ENCODE results near the gene B9D2. TPM values are rescaled to one million over a fixed set of nuclear protein-coding genes. Genes with fewer than 3 reads are reported as not detected.
A peak's percentile ranks its signal among the peaks of the same experiment; 100 is the strongest.
"Not testable (repeated sequence)": the region's sequence is repeated elsewhere in the genome, so short reads cannot be mapped to it uniquely, and the experiment has no call there.

The B9D2 gene, protein sequence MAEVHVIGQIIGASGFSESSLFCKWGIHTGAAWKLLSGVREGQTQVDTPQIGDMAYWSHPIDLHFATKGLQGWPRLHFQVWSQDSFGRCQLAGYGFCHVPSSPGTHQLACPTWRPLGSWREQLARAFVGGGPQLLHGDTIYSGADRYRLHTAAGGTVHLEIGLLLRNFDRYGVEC
- polyA plus RNA-seq (ENCODE audit: insufficient read length in 3 of 3) = 10 to 100 TPM in 1 of 3 donors, 1 to 10 TPM in 2; 5.8 to 10.4 (median 9.4) TPM
- long read RNA-seq, donor 1, partial matches to known transcripts = 0 of 4 reads
- long read RNA-seq, donor 1, other reads (novel, unspliced or antisense) = 0 of 4 reads
- long read RNA-seq, donor 2, partial matches to known transcripts = 0 of 1 reads
- long read RNA-seq, donor 2, other reads (novel, unspliced or antisense) = 0 of 1 reads
- long read RNA-seq, donor 3, transcript B9D2-201 (4 exons, 1,027 nt) = major isoform, 5 of 5 reads
- long read RNA-seq, donor 3, partial matches to known transcripts = 0 of 5 reads
- long read RNA-seq, donor 3, other reads (novel, unspliced or antisense) = 0 of 5 reads
- long read RNA-seq, donor 4, transcript B9D2-201 (4 exons, 1,027 nt) = major isoform, 6 of 6 reads
- long read RNA-seq, donor 4, partial matches to known transcripts = 0 of 6 reads
- long read RNA-seq, donor 4, other reads (novel, unspliced or antisense) = 0 of 6 reads
- long read RNA-seq, donor 5, transcript B9D2-201 (4 exons, 1,027 nt) = major isoform, 17 of 34 reads
- long read RNA-seq, donor 5, partial matches to known transcripts = 17 of 34 reads
- long read RNA-seq, donor 5, other reads (novel, unspliced or antisense) = 0 of 34 reads
- long read RNA-seq, donor 6, transcript B9D2-201 (4 exons, 1,027 nt) = major isoform, 9 of 23 reads
- long read RNA-seq, donor 6, partial matches to known transcripts = 14 of 23 reads
- long read RNA-seq, donor 6, other reads (novel, unspliced or antisense) = 0 of 23 reads
- long read RNA-seq, donor 7, partial matches to known transcripts = 0 of 2 reads
- long read RNA-seq, donor 7, other reads (novel, unspliced or antisense) = 0 of 2 reads
- long read RNA-seq, donor 8, transcript B9D2-201 (4 exons, 1,027 nt) = major isoform, 6 of 26 reads
- long read RNA-seq, donor 8, partial matches to known transcripts = 20 of 26 reads
- long read RNA-seq, donor 8, other reads (novel, unspliced or antisense) = 0 of 26 reads
- long read RNA-seq, donor 9, transcript B9D2-201 (4 exons, 1,027 nt) = major isoform, 8 of 8 reads
- long read RNA-seq, donor 9, partial matches to known transcripts = 0 of 8 reads
- long read RNA-seq, donor 9, other reads (novel, unspliced or antisense) = 0 of 8 reads
- long read RNA-seq, donor 10, transcript B9D2-201 (4 exons, 1,027 nt) = major isoform, 5 of 5 reads
- long read RNA-seq, donor 10, partial matches to known transcripts = 0 of 5 reads
- long read RNA-seq, donor 10, other reads (novel, unspliced or antisense) = 0 of 5 reads
- long read RNA-seq, donor 11, partial matches to known transcripts = 0 of 2 reads
- long read RNA-seq, donor 11, other reads (novel, unspliced or antisense) = 0 of 2 reads
- long read RNA-seq, donor 12, partial matches to known transcripts = 0 of 2 reads
- long read RNA-seq, donor 12, other reads (novel, unspliced or antisense) = 0 of 2 reads
- long read RNA-seq, donor 13, transcript B9D2-201 (4 exons, 1,027 nt) = major isoform, 6 of 7 reads
- long read RNA-seq, donor 13, partial matches to known transcripts = 0 of 7 reads
- long read RNA-seq, donor 13, other reads (novel, unspliced or antisense) = 0 of 7 reads
- long read RNA-seq, donor 14, transcript B9D2-201 (4 exons, 1,027 nt) = major isoform, 5 of 5 reads
- long read RNA-seq, donor 14, partial matches to known transcripts = 0 of 5 reads
- long read RNA-seq, donor 14, other reads (novel, unspliced or antisense) = 0 of 5 reads
- long read RNA-seq, donor 15, partial matches to known transcripts = 0 of 1 reads
- long read RNA-seq, donor 15, other reads (novel, unspliced or antisense) = 0 of 1 reads
- long read RNA-seq, donor 16, transcript B9D2-201 (4 exons, 1,027 nt) = major isoform, 12 of 22 reads
- long read RNA-seq, donor 16, partial matches to known transcripts = 10 of 22 reads
- long read RNA-seq, donor 16, other reads (novel, unspliced or antisense) = 0 of 22 reads

DNA sequence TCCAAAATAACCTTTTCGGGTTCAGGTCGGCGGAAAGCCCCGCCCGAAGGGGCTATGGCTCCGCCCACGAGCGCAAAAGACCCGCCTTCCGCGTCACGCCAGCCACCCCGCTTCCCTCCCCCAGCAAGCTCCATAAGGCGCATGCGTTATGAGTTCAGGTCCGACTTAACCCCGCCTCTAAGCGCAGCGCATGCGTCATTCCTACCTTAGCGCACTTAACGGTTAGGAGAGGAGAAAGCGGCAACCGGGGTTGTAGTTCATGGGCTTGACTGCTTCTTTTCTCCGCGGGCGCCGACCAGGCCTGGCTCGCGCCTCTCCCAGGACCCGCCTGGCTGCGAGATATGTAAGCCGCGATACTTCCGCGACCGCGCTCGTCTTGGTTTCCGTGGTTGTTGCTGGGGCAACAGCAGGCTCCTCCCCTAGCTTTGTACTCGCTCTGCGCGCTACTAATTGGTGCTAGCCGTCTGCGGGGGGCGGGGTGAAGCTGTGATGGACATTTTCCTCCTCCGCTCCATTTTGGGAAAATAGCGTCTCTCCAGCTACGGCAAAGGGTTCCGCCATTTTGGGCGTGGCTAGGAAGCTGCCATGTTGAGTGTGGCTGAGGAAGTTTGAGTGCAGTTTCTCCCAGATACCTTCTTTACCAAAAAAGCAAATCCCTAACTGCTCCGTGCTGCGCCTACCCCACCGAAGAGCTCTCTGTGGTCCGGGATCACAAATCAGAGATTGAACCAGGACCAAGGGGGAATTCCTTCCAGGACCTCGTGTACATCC, at the start of gene B9D2:
B9D2 (minus strand) TSS at position 397 of the 771 bp plus-strand sequence. CDS start 630 bp downstream, outside the sequence.
- DNase-seq (ENCODE audit: extremely low read depth in 1 of 11, low read depth in 9 of 11, low spot score in 4 of 11) = peak; percentile 93 to 99 (median 98)

DNA sequence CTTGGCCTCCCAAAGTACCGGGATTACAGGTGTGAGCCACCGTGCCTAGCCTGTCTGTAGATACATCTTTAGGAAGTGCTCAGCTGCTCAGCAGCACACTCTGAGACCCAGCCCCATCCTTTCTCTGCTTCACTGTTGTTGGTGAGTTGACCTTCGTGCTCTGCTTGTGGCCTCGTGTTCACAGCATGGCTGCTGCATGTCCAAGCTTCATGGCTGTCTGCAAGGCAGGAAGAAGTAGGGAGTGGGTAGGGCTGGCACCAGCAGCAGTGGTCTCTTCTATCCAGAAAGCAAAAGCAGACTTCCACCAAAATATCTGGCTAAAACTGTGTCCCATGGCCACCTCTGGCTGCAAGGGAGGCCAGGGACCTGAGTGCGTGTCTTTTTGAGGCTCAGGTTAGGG, 49.0 kb upstream of the B9D2 start:
- no peak for DNase-seq (ENCODE audit: extremely low read depth in 1 of 11, low read depth in 9 of 11, low spot score in 4 of 11)

DNA sequence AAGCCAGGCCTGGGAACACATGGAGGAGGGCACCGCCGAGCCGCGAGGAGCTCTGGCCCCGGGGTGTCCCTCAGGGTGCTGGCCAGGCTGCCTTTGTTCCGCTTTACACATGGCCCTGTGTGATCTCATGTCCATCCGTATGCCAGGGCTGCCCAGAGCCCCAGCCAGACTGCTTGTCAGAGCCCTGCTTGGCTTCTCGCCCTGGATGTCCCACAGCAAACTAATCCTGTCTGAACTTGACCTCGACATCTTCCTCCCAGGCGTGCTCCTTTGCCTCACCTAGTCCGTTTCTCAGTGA, 48.0 kb upstream of the B9D2 start:
- no peak for DNase-seq (ENCODE audit: extremely low read depth in 1 of 11, low read depth in 9 of 11, low spot score in 4 of 11)

DNA sequence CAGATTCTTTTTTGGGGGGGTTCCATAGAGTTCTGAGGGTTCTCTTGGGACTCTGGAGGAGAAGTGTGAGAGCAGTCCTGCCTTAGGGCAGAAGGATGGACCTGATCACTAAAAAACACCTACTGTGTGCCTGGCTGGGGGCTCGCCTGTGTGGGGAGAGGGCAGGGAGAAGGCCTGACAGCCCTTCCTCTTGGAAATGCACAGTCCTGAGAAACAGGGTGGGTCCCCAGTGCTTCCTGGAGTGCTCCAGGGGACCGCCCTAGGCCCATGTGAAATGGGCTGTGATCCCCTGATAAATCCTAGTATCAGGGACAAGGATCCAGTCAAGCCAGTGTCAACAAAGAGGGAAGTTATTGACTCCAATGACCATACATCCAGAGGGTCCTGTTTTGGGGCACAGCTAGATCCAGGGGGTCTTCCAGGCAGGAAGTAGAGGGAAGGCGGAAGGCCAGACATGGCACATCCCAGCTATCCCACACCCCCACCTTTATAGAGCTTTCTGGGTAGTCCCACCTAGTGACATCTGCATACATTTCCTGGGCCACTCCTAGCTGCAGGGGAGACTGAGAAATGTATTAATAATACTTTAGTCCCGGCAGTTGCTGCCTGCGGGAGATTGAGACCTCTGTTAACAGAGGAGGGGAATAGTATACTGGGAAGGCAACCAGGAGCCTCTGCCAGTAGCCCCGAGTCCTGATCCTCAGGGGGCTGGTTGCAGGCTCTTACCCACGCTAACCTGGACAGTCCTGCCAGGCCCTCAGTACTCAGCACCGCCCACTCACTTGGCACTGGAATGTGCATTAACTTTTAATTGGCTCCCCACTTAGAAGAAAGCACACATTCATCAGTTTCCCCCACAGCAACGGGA, 47.4 kb upstream of the B9D2 start:
- no peak for DNase-seq (ENCODE audit: extremely low read depth in 1 of 11, low read depth in 9 of 11, low spot score in 4 of 11)

DNA sequence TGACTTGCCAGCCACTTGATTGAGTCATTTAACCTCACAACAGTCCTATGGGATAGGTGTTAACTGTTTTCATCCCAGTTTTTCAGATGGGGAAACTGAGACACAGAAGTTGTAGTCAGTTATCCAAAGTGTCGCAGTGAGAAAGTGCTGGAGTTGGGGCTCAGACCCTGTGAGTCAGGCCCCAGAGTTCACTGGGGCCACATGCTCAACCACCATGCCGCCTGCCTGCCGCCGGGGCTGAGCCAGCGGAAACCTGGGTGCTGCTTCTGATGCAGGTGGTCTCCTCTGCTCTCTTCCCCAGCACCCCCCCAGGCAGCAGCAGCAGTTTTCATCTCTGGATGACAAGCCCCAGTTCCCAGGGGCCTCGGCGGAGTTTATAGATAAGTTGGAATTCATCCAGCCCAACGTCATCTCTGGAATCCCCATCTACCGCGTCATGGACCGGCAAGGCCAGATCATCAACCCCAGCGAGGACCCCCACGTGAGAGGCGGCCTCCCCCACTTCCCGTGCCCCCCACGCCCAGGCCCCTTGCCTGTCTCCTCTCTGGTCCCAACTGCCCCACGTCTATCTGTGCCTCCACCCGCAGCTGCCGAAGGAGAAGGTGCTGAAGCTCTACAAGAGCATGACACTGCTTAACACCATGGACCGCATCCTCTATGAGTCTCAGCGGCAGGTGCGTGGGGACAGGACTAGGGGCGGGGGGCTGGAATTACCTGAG, 46.5 kb upstream of the B9D2 start:
- DNase-seq (ENCODE audit: extremely low read depth in 1 of 11, low read depth in 9 of 11, low spot score in 4 of 11) = no peak

DNA sequence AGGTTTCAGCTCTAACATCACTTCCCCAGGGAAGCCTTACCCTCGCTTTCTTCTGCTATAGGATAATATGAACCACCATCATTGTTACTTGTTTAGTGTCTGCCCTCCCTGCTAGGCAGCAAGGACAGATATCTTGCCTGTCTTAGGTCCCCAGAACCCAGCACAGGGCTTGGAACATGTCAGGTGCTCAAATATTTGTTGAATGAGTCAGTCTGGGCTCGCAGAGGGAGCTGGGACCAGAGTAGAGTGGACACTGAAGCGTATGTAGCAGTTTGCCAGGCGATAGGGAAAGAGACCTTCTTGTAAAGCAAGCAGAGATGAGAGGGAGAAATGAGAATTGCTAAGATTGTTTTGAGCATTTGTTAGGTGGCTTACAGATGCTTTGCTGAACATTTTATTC, 45.3 kb upstream of the B9D2 start:
- DNase-seq (ENCODE audit: extremely low read depth in 1 of 11, low read depth in 9 of 11, low spot score in 4 of 11) = no peak

DNA sequence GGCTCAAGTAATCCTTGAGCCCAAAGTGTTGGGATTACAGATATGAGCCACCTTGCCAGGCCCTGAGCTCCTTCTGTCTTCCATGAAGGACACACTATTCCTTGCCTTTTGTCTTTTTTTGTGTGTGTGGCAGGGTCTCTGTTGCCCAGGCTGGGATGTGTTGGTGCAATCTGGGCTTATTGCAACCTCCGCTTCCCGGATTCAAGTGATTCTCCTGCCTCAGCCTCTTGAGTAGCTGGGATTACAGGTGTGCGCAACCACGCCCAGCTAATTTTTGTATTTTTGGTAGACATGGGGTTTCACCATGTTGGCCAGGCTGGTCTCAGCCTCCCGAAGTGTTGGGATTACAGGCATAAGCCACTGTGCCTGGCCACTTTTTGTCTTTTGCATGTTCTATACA, 44.9 kb upstream of the B9D2 start:
- DNase-seq (ENCODE audit: extremely low read depth in 1 of 11, low read depth in 9 of 11, low spot score in 4 of 11) = not testable (repeated sequence)

DNA sequence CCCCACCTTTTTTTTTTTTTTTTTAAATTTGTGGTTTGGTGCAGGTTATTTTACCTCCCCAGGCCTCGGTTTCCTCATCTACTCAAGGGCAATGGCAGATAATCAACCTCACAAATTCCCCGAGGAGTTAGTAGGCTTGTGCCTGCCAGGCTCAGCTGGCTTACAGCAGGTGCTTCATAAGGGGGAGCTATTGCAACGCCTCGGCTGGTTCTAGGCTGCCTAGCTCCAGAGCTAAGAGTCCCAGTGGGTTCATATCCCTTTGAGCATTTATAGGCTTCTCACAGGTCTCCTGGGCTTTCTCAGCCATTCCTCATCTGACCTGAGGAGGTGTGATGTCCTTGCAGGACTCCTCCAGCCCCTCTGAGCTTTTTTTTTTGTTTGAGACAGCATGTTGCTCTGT, 44.3 kb upstream of the B9D2 start:
- no peak for DNase-seq (ENCODE audit: extremely low read depth in 1 of 11, low read depth in 9 of 11, low spot score in 4 of 11)

DNA sequence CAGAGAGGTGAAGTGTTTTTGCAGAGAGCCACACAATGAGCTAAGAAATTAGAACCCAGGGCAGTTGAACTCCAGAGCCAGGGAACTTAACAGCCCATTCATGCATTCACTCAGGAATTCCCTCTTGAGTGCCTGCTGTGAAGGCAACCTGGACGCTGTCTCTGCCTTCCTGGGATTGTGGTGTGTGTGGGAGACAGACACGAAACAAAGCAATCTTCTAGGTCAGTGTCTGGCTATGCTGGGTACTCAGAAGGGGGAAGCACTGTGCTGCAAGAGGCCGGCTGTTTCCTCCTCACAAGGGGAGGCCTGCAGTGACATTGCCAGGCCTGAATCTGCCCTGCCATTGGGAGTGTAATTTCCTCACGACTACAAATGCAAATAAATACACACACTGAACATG, 43.3 kb upstream of the B9D2 start:
- no peak for DNase-seq (ENCODE audit: extremely low read depth in 1 of 11, low read depth in 9 of 11, low spot score in 4 of 11)

DNA sequence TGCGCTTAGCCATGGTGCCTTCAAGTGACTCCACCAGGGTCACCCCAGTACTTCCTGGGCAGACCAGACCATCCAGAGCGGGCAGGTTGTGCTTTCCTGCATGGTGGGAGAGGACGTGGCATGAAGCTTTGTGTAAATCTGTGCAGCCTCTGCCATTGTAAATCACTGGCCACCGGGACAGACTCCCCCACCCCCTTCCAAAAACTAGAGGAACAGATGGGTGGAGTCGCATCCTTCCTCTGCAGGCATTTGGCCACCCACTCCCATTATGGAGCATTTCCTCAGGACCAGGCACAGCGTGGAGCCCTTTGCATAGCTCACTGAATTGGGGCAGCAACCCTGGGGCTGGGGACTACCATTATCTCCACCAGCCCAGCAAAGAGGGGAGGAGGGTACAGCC, 41.8 kb upstream of the B9D2 start:
- no peak for DNase-seq (ENCODE audit: extremely low read depth in 1 of 11, low read depth in 9 of 11, low spot score in 4 of 11)

DNA sequence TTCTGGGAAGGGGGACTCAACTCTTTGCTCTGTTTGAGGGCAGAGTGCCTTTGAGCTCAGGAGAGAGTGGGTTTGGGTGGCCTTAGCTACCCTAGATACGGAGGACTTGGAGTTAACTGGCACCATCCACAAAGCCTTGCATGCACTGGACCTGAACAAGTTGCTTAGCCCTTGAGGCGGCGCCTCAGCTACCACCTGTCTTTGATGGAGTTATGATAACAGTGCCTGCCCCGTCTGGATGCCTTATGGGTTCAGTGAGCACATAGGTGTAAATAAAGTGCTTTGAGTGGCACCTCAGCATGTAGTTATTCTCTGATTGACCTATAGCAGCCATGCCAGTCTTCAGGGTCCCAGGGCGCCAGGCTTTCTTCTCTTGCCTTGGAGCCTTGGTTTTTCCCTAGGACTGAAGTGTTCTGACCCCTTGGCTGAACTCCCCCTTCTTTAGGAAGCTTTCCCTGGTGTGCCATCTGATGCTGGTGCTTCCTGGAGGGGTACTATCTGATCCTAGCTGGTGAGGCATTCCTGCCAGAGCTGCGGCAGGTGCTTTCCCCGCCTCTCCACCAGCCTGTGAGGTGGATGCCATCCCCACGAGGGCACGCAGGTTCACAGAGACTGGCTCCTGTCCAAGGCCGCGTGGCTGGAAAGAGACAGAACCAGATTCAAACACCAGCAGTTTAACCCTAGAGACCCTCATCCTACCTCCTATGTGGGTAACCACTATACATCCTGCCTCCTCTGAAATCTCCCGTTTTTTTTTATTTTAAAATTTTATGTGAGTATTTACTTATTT, 39.4 kb upstream of the B9D2 start:
- DNase-seq (ENCODE audit: extremely low read depth in 1 of 11, low read depth in 9 of 11, low spot score in 4 of 11) = no peak

DNA sequence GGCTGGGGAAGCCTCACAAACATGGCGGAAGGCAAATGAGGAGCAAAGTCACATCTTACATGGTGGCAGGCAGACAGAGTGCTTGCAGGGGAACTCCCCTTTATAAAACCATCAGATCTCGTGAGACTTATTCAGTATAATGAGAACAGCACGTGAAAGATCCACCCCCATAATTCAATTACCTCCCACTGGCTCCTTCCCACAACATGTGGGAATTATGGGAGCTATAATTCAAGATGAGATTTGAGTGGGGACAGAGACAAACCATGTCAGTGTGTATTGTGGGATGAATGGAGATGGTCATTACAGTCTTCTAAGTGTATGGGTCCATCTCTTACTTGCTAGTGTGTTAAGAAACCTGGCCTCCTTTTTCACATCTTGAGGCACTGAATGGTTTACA, 38.1 kb upstream of the B9D2 start:
- DNase-seq (ENCODE audit: extremely low read depth in 1 of 11, low read depth in 9 of 11, low spot score in 4 of 11) = no peak

DNA sequence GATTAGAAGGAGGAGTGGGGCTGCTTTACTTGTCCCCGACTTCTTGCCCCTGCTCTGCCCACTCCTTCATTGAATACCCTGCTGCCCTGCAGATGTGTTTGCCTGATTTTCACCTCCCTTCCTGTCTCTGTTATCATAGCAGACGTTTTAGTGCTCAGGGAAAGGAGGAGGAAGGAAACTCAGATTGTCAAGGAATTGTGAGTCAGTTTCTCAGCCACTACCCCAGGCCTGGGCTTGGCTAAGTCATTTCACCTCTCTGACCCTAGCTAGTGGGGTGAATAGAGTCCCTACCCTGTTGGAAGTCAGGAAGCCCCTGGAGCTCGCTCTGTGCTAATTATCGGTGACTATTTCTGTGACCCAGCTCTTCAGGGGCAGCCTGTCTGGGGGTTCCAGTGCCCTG, 37.5 kb upstream of the B9D2 start:
- DNase-seq (ENCODE audit: extremely low read depth in 1 of 11, low read depth in 9 of 11, low spot score in 4 of 11) = no peak

DNA sequence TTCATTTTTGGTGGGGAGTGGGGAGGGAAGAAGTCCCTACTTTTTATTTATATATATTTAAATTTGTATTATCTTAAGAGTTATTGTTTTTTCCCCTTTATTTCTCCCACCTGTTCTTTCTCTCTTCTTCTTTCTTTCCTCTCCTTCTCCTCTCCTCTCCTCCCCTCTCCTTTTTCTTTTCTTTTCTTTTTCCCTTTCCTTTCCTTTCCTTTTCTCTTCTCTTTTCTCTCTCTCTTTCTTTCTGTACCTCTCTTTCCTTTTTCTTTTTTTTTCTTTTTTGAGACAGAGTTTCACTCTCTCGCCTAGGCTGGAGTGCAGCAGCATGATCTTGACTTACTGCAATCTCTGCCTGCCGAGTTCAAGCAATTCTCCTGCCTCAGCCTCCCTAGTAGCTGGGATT, 35.6 kb upstream of the B9D2 start:
- DNase-seq (ENCODE audit: extremely low read depth in 1 of 11, low read depth in 9 of 11, low spot score in 4 of 11) = no peak

DNA sequence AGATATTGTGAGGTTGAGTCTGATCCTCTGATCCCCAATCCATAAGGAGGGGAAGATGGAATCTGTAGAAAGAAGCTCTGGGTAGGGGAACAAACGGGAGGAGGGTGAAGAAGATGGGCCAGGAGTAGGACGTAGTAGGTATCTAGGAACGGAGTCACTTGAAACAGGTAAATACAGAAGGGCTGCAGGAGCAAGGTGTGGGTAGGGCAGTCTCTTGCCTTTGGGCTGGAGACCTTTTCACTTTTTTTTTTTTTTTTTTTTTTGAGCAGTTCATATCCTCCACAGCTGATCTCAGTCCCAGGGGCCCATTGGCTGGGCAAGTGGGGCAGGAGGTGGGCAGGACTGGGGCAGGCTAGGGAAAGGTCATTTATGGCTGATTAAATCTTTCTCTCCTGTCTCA, 35.1 kb upstream of the B9D2 start:
- no peak for DNase-seq (ENCODE audit: extremely low read depth in 1 of 11, low read depth in 9 of 11, low spot score in 4 of 11)
